ENCODE results near the gene POU4F2.

DNA sequence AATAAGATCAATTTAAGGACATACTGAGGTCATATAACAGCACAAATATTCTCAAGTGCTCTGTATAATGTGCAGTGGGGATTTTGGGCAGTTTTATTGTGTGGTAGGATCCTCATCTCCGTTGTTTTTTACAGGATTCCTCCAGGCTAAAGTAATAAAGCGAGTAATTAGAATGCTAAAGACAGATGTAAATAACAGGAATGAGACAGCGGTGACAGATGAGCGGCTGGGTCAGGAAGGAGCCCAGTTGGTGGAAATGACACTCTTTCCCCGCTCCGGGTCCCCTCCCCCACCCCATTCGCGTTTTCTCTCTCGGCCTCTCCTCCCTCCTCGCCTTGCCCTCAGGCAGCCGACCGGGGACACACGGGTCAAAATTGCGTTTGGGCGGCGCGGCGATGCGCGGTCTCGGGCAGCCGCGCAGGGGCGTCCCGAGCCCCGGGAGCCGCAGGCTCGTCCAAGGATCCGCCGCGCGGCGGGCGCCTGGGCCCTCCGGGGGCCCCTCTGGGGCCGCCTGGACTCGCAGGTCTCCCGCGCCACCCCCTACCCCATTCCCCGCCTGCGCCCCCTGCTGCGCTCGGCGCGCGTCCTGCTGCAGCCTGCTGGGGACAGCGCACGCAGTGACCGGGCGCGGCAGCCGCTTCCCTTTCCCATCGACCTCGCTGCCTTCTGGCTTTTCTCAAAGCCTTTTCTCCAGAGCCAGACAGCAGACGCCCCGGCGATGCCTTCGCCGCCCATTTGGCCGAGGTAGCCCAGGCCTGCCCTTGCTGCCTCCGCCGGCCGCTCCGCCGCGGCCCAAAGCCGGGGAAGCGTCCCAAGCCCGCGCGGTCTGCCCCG lies 16.2 kb downstream of the POU4F2 start:
- TF ChIP-seq FOXM1 (IDR thresholded peaks at IDR 0.05; ENCODE audit: borderline replicate concordance) (no peak), FOXA1 (IDR thresholded peaks at IDR 0.05) (no peak), SP1 (IDR thresholded peaks at IDR 0.05) (no peak), ARNT (IDR thresholded peaks at IDR 0.05) (no peak), NFRKB (IDR thresholded peaks at IDR 0.05) (no peak)

Measured in HEK293T (cell line).